Adipose tissue (tissue), 3 donors: ENCODE measurements around the gene ABCC2. TPM values are rescaled to one million over a fixed set of nuclear protein-coding genes. Genes with fewer than 3 reads are reported as not detected.
"Not testable (repeated sequence)": the region's sequence is repeated elsewhere in the genome, so short reads cannot be mapped to it uniquely, and the experiment has no call there.

Experiments
- H3K27ac ChIP-seq: one replicate; pipeline ENCODE4 v1.5.1; 2013; ENCODE audit warnings: low read depth, low read length
- WGBS, 3 donors: extraction: QIAGEN DNeasy Blood & Tissue Kit; methylation state at CpG; one replicate each; pipeline ENCODE4 v1.1.7; 2013; 5-methylcytosine and 5-hydroxymethylcytosine counted together
- polyA plus RNA-seq, 3 donors: library from polyadenylated mRNA; stranded (reverse); fragments of 200-250 nt; gene quantifications; one replicate each; pipeline ENCODE4 v1.2.3, GENCODE V29; 2013
- donor health status: healthy with polysubstance abuse.
- donor health status: Bipolar disorder and iron deficiency.
- donor health status: healthy.

Gene ABCC2
- polyA plus RNA-seq, 3 donors = 1.0 to 2.6 (median 2.1) TPM

GRCh38 chr10:99870123-99870730 lies 87.8 kb downstream of the ABCC2 start:
- H3K27ac ChIP-seq = no peak overlapping the region
- WGBS, 3 donors = 50 to 86% (median 57%) methylated on average over 8 of the region's 8 CpGs

- WGBS, 3 donors = 57 to 75% (median 71%) methylated on average over 5 of the region's 5 CpGs
- H3K27ac ChIP-seq = no peak overlapping the region
Observed at GRCh38 chr10:99872367-99873162, 90.1 kb downstream of the ABCC2 start.

- H3K27ac ChIP-seq = no peak overlapping the region
- 95 to 96% (median 96%) methylated on average over 5 of the region's 5 CpGs for WGBS, 3 donors
Observed at GRCh38 chr10:99873846-99874245, 91.4 kb downstream of the ABCC2 start.

- H3K27ac ChIP-seq = no peak overlapping the region
- WGBS, 3 donors = 64 to 85% (median 80%) methylated on average over 9 of the region's 9 CpGs
Observed at GRCh38 chr10:99874341-99875085, 92.1 kb downstream of the ABCC2 start.

- H3K27ac ChIP-seq = no peak overlapping the region
- WGBS, 3 donors = 72 to 88% (median 84%) methylated on average over 5 of the region's 5 CpGs
Observed at GRCh38 chr10:99875473-99875872, 93.0 kb downstream of the ABCC2 start.

GRCh38 chr10:99880080-99880835 lies 97.8 kb downstream of the ABCC2 start:
- WGBS, 3 donors = 74 to 83% (median 80%) methylated on average over 19 of the region's 19 CpGs
- no peak overlapping the region for H3K27ac ChIP-seq

GRCh38 chr10:99881371-99881770 lies 98.9 kb downstream of the ABCC2 start:
- no peak overlapping the region for H3K27ac ChIP-seq
- WGBS, 3 donors = 90 to 93% (median 90%) methylated on average over 5 of the region's 5 CpGs

- no peak overlapping the region for H3K27ac ChIP-seq
- 53 to 75% (median 56%) methylated on average over 2 of the region's 2 CpGs for WGBS, 3 donors
Observed at GRCh38 chr10:99883523-99883922, 101.1 kb downstream of the ABCC2 start.

GRCh38 chr10:99888622-99889021 lies 106.2 kb downstream of the ABCC2 start:
- H3K27ac ChIP-seq = no peak overlapping the region
- 77 to 83% (median 83%) methylated on average over 4 of the region's 4 CpGs for WGBS, 3 donors

GRCh38 chr10:99894613-99895012 lies 112.2 kb downstream of the ABCC2 start:
- no peak overlapping the region for H3K27ac ChIP-seq
- WGBS, 3 donors = 81 to 93% (median 91%) methylated on average over 4 of the region's 4 CpGs

GRCh38 chr10:99895066-99895465 lies 112.6 kb downstream of the ABCC2 start:
- 93 to 95% (median 94%) methylated on average over 9 of the region's 9 CpGs for WGBS, 3 donors
- not testable (repeated sequence) for H3K27ac ChIP-seq

- 86 to 95% (median 93%) methylated on average over 9 of the region's 9 CpGs for WGBS, 3 donors
- H3K27ac ChIP-seq = no peak overlapping the region
Observed at GRCh38 chr10:99895867-99896266, 113.4 kb downstream of the ABCC2 start.

Other genes starting within 250 kb of the ABCC2 start
- gene NKX2-3, start 249.7 kb upstream of the ABCC2 start, polyA plus RNA-seq = 1 to 10 TPM in 2 of 3 donors, under 1 TPM in 1; 0.90 to 2.3 (median 1.1) TPM
- gene SLC25A28, start 162.2 kb upstream of the ABCC2 start, polyA plus RNA-seq = 10 to 100 TPM; 34.1 to 74.2 (median 68.6) TPM
- 1 to 10 TPM; 1.0 to 4.5 (median 2.6) TPM for gene ENTPD7, start 123.1 kb upstream of the ABCC2 start, polyA plus RNA-seq
- gene COX15, start 50.5 kb upstream of the ABCC2 start, polyA plus RNA-seq = 10 to 100 TPM; 10.1 to 18.0 (median 15.4) TPM
- 10 to 100 TPM; 14.8 to 51.7 (median 47.7) TPM for gene CUTC, start 50.4 kb upstream of the ABCC2 start, polyA plus RNA-seq
- gene DNMBP, start 227.3 kb downstream of the ABCC2 start, polyA plus RNA-seq = 10 to 100 TPM; 11.2 to 12.6 (median 11.3) TPM